SH-SY5Y (cell line): ENCODE data around the gene NAGPA.

ENCODE experiments used
- GATA2 ChIP-seq: IDR thresholded peaks from 2 replicates; pipeline ENCODE4 v1.6.1; 2011; ENCODE audit warnings: mild to moderate bottlenecking, low read depth, low read length
- GATA3 ChIP-seq: IDR thresholded peaks from 2 replicates; pipeline ENCODE4 v1.6.1; 2011; ENCODE audit warnings: low read depth, mild to moderate bottlenecking, low read length, moderate library complexity

GRCh38 chr16:5034167-5034523, 410 bp upstream of the NAGPA start:
- TF ChIP-seq GATA2: no peak
- TF ChIP-seq GATA3: no peak
